GM18511 (cell line): ENCODE data around the gene KLHL2.
"Not testable (repeated sequence)": the region's sequence is repeated elsewhere in the genome, so short reads cannot be mapped to it uniquely, and the experiment has no call there.

Experiments used
- ATAC-seq: cut with Tn5 transposase; IDR thresholded peaks from one replicate; pipeline ENCODE4 v1.9.1; 2021; ENCODE audit warnings: mild to moderate bottlenecking, moderate library complexity; ENCODE audit not compliant: unreplicated experiment

The KLHL2 gene, protein sequence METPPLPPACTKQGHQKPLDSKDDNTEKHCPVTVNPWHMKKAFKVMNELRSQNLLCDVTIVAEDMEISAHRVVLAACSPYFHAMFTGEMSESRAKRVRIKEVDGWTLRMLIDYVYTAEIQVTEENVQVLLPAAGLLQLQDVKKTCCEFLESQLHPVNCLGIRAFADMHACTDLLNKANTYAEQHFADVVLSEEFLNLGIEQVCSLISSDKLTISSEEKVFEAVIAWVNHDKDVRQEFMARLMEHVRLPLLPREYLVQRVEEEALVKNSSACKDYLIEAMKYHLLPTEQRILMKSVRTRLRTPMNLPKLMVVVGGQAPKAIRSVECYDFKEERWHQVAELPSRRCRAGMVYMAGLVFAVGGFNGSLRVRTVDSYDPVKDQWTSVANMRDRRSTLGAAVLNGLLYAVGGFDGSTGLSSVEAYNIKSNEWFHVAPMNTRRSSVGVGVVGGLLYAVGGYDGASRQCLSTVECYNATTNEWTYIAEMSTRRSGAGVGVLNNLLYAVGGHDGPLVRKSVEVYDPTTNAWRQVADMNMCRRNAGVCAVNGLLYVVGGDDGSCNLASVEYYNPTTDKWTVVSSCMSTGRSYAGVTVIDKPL

DNA sequence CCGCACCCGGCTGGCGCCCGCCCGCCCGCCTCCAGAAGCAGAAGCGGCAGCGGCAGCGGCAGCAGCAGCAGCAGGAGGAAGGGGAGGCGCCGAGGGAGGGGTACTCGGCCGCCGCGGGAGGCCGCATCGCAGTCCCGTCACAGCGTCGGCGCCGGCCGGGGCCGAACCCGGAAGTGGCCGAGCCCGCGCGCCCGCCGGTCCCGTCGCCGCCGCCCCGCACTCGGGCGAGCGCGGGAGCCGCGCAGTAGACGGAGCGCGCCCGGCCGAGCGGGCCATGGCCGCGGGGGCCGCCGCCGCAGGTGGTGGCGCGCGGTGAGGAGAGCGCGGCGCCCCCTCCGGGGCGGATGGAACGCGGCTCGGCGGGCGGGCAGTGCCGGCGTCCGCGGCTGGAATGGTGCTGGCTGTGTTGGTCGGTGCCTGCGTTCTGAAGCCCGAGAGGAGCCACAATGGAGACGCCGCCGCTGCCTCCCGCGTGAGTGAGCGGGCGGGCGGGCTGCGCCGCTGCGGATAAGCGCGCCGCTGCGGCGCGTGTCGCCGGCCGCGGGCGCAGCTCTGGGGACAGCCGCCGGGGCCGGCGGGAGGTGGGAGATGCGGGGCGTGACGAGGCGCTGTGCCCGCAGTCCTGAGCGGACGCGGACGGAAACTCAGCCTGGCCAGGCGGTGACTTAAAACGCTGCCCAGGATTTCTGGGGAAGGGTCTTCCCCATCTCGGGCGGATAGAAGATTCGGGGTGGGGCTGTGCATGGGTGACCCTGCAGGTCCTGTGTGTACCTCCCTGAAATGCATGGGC is at the start of gene KLHL2:
KLHL2 (plus strand) TSS at position 131 of the 790 bp plus-strand sequence; CDS start at position 447, 316 bp downstream.
- peak; percentile 89 for ATAC-seq

DNA sequence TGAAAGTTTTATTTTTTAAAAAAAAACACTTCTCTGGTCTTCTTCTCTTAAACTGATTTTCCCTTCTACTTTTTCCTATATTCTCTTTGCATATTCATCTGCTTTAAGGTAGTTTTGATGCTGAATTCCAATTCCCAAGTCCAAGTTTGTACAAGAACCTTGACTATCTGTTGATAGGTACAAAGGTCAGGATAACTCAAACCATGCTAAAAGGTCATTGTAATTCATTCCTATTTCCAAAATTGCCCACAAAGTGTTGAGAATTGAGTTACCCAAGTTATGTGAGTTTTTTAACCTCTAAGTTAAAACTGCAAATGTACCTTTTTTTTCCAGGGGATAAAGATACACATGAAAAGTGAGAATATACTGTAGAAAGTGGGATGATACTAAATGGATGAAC is 48.6 kb upstream of the KLHL2 start:
- no peak for ATAC-seq

DNA sequence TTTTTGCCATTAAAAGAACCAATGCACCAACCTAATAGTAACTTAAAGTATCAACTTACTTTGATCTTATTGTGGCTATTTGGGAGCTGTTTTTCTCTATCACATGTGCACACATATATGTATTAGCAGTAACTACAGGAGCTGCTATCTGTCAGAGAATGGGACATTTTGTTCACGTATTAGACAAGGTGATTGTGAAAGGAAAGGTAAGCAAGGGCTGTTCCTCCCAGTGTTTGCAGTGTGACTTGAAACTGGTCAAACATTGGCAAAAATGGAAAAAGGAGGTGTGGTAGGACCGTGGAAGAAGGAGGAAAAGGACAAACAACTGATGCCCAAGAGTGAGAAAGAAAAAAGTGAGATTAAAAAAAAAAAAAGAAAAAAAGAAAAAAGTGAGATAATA is 43.1 kb upstream of the KLHL2 start:
- no peak for ATAC-seq

DNA sequence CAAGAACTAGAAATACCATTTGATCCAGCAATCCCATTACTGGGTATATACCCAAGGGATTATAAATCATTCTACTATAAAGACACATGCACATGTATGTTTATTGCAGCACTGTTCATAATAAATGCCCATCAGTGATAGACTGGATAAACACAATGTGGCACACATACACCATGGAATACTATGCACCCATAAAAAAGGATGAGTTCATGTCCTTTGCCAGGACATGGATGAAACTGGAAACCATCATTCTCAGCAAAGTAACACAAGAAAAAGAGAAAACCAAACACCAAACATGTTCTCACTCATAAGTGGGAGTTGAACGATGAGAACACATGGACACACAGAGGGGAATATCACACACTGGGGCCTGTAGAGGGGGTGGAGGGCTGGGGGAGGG is 40.5 kb upstream of the KLHL2 start:
- ATAC-seq, result not testable (repeated sequence)

DNA sequence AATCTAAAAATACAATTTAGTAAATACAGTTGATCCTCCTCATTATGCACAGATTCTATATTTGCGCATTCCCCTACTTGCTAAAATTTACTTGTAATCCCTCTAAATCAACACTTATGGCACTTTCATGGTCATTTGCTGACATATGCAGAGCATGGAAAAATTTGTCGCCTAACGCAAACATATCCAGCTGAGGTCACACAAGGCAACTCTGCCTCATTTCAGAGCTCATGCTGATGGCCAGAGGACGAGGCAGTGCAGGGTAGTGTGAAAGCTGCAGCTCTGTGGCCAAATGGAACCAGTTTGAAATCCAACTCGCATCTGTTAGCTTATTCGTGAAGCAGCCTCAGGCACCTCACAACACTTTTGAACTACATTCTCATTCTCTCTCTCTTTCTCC is 39.7 kb upstream of the KLHL2 start:
- ATAC-seq, result no peak

DNA sequence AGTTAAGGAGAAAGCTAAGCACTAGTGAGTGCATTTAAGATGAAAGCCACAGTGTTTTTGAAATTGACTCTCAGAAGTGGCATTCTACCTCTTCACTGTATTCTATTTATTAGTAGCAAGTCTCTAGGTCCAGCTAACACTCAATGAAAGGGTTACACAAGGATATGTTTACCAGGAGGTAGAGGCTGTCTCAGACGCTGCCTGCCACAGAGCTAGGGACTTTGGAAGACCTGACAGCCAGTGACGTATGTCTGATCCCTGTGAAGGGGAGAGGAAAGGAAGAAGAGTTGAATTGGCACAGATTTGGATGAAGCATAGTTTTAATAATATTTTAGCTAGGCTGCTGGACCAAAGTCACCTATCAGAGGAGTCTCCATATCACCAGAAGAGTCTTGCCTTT is 36.5 kb upstream of the KLHL2 start:
- ATAC-seq, result no peak

DNA sequence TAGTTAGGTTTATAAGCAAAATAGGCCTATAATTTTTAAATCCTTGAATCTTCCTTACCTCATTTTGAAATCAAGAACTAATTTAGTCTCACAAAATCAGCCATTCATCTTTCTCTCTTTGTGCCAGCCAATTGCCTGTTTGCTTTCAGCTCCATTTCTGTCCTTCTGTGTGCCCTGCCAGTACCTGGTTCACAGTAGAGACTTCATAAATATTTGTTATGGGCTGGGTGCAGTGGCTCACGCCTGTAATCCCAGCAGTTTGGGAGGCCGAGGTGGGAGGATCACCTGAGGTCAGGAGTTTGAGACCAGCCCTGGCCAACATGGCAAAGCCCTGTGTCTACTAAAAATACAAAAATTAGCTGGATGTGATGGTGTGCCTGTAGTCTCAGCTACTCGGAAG is 31.9 kb upstream of the KLHL2 start:
- ATAC-seq, result not testable (repeated sequence)

DNA sequence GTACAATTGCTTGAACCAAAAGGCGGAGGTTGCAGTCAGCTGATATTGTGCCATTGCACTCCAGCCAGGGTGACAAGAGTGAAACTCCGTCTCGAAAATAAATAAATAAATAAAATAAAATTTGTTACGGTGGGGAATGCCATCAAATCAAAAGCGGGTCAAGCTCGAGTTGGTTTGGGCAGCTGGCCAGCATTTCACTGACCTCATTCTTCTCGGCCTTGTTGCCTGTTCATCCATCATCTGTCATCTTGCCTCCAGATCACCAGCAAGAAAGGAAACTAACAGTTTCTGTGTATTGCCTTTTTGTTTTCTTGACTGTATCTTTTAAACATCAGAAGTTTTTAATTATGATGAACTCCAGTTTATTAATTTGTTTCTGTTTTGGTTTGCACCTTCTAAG is 31.5 kb upstream of the KLHL2 start:
- ATAC-seq, result no peak

DNA sequence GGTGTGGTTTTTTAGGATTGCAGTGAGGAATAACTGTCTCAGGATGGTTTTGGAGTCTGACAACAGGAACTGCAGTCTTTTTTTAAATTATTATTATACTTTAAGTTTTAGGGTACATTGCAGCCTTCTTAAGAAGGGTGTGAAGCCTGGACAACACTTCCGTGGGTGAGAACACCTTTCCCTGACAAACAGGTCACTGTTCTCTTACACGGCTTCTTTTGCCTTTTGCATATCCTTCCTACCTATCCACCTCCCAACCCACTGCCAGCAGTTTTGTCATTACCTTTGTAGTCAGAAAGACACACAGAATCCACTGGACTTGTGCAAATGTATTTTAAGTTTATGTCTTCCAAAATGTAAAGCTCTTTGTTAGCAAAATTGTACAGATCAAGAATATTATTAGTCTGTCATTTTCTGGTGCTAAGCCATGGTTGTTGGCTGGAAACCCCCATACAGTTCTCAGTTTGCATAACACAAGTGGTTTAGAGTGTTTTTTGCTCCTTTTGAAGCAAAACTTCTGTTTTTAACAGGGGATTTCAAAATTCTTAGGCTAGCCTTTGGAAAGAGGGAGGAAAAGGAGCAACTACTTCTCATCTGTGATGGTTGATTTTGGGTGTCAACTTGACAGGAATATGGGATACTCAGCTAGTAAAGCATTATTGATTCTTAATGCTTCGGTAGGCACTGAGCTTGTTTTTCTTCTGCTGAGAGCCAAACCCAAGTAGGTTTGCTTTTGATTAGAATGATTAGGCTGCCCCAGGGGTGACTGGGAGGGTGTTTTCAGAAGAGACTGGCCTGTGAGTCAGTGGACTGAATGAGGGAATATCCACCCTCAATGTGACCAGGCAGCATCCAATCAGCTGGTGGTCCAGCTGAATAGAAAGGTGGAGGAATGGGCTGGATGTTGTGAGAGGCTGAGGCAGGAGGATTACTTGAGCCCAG is 29.4 kb upstream of the KLHL2 start:
- peak; percentile 70 for ATAC-seq

DNA sequence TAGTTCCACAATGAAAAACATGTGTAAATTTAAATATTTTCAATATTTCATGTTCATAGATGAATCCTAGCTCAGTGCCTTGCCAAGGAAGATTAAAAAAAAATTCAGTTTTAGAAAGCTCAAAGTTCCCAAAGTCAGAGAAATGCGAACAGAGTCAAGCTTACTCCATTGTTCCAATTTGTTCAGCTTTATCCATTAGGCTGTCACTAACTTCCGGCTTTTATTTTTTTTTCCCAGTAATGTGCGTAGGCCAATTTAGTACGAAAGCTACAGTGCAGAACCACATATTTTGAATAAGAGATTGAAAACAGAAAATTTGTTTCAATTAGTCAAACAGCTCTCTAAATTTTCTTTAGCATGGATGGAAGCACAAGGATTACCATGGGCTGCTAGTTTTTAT is 23.1 kb upstream of the KLHL2 start:
- no peak for ATAC-seq

DNA sequence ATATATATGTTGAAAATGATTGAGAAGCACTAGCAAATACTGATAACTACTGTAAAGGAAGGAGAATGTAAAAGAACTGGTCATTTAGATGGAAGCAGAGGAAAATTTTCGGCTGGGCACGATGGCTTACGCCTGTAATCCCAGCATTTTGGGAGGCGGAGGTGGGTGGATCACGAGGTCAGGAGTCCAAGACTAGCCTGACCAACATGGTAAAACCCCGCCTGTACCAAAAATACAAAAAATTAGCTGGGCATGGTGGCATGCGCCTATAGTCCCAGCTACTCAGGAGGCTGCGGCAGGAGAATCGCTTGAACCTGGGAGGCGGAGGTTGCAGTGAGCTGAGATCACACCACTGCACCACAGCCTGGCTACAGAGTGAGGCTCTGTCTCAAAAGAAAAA is 22.4 kb upstream of the KLHL2 start:
- not testable (repeated sequence) for ATAC-seq

DNA sequence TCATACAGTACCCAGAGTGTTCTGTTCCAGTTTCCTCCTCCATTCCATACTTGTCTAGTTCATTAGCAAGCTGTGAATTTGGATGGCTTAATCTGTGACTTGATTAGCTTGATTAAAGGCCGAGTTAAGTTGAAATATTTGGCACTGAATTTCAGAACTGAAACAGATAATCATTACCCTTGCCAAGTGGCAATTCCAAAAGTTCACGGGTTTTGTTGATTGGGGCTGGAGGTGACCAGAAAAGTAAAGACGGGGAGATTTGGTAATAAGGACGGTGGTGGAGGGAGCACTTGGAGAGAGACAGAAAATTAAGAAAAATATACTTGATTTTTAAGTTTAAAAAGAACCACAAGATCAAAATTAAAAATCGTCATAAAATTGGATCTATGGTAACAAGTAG is 21.9 kb upstream of the KLHL2 start:
- no peak for ATAC-seq

DNA sequence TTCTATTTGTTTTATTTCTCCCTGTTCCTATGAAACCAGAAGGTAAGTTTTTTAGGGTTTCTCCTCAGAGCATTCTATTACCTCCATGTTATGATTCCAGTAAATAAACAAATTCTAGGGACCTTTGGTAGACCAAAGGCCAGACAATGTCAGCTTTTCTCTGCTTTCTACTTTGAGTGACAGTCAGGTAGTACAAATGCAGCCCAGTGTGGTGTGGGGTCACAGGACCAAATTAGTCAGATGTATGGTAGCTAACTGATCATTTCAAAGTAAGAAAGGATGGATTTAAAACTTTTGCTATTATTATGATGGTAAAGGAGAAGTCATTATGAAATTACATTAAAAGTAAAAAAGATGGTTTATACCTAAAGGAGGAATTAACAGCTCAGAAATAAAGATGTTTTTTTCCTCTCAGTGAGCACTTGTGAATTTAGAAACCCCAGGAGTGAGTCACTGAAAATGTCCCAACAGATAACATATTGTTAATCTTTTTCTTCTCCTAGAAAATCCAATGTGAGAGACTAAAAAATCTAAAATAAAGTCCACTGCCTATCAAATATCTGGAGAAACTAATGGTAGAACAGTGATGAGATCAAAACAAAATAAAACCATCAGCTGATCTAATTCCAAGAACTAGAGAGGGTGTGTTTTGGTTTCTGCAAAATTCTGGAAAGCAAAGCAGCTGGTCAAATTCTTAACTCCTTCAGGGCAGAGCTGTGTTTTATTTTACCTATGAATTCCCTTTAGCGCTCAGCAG is 16.6 kb upstream of the KLHL2 start:
- no peak for ATAC-seq

DNA sequence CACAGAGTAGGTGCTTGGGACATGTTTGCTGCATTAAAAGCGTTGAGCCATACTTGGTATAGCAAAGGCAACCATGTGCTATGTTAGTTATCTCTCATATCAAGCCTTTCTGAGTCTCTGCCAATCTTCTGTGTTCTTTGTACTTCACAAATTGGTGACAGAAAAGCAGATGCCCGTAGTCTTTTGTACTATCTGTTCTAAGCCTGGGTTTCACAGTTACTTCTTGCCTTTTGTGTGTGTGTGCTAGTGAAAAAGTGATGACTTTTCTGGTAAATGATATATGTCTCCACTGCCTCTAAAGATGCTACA is 16.1 kb upstream of the KLHL2 start:
- no peak for ATAC-seq

DNA sequence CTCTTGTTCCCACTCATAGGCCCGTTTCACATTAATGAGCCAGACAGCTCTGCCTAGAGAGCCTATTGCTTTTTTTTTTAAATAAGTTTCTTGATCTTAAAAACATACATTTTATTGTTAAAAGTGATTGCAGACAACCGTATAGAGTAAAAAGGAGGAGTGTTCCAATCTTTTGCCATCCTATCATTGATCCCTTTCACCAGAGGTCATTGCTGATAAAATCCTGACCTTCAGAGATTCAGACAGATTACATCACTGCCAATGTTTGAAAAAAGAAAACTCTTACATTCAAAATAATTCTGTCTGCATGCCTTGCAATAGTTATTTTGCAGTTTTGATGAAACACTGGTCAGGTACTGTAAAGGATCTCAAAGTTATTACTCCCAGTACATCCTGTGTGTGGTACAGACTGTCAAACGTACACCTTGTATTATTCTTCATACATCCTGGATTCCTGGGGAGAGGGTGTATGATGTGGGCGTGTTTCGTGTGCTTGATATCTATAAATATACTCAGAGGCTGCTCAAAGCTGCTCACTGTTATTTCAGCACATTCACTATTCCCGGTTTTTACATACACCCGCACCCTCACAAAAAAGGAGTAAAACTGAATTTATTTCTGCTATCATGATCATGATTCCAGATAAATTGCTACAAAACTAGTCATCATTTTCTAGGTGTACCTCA is 15.4 kb upstream of the KLHL2 start:
- no peak for ATAC-seq

DNA sequence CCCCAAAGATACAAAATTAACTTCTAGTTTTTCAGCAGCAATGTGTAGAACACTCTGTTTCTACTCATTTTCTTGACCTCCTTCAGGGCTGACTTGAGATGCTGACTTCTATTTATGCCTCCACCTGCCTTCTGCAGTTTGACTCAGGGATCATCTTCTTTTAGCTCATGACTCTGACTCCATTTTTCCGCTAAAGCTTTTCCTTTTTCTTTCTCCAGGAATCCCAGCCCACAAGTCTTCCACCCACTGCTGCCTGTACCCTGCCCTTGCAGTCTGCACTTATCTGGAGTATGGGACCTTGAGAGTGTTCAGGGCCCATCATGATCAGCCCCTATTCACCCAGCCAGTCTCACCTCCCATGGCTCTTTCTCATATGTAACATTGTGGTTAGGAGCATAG is 14.9 kb upstream of the KLHL2 start:
- no peak for ATAC-seq

DNA sequence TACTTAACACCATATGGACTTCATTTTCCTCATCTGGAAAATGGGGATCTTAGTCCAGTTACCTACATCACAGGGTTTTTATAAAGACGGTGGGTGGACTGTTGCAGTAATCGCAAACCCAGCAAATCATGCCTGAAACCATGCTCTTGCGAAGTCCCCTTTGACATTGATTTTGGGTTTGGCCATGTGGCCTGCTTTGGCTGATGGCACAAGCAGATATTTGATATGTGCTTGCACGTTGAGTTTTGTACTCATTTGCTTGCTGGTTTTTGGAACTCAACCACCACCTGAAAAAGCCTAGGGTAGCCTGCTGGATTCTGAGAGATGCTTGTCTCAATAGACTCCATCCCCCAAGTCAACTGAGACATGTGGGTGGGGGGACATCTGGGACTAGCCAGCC is 14.4 kb upstream of the KLHL2 start:
- ATAC-seq, result no peak

DNA sequence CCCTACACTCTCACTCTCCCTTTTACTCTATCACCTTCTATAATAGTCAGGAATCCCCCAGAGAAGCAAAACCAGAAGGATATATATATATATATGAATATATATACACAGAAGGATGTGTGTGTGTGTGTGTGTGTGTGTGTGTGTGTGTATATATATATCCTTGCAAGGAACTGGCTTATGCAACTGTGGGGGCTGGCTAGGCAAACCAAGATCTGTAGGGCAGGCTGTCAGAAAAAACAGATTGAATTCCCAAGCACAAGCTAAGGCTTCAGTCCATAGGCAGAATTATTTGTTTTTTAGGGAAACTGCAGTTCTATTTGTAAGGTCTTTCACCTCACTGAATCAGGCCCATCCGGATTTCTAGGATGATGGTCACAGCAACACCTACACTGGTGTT is 13.0 kb upstream of the KLHL2 start:
- ATAC-seq, result no peak

DNA sequence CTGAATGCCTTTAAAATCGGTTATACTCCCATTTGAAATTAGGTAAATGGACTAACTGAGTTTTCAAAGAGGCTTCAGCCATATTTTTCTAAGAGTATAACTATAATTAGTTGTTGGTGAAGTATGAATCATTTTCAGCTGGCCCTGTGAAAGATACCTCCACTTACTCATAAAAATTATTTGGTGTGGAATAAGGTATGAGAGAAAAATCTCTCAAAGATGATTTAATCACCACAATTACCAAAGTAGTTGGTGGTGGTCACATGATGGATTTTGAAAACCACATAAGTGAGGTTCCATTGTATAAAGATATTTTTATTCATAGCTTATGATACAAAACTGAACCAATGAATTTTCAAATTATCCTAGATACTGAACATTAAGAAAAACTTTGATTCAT is 9.0 kb upstream of the KLHL2 start:
- ATAC-seq, result no peak

DNA sequence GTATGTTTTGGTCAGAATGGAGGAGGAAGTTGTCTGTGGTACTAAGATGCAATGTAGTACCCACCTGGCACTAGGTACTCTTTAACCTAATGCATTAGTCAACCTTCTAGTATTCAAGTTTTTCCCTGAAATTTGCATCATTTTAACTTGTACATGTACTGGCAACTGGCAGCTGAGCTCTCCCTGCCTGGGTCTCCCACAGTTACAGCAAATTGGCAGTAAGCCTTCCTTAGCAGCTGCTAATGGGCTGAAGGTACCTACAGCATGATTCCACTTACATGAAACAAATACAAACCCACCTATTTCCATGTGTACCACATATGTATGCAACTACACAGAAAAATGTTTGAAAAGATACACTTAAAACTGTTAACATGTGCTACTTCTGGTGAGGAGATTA is 8.1 kb upstream of the KLHL2 start:
- no peak for ATAC-seq
